OCI-LY7 (cell line): ENCODE measurements around the gene DGCR2.
"Not testable (repeated sequence)": the region's sequence is repeated elsewhere in the genome, so short reads cannot be mapped to it uniquely, and the experiment has no call there.

Experiments used
- EZH2phosphoT487 ChIP-seq: fragments of 200-600 bp; sonication (generic); IDR thresholded peaks from 2 replicates; pipeline ENCODE4 v1.6.1; 2018; ENCODE audit warnings: low read depth, borderline replicate concordance, mild to moderate bottlenecking, mixed run types, antibody characterized with exemption, low read length, moderate library complexity, mixed read lengths
- TF ChIP-seq, protein P1 (sequence below): fragments of 200-600 bp; sonication (generic); conservative IDR thresholded peaks from 2 replicates; pipeline ENCODE4 v1.5.1; 2014; ENCODE audit warnings: mild to moderate bottlenecking, antibody characterized with exemption, low read length, moderate library complexity, mixed read lengths

DNA sequence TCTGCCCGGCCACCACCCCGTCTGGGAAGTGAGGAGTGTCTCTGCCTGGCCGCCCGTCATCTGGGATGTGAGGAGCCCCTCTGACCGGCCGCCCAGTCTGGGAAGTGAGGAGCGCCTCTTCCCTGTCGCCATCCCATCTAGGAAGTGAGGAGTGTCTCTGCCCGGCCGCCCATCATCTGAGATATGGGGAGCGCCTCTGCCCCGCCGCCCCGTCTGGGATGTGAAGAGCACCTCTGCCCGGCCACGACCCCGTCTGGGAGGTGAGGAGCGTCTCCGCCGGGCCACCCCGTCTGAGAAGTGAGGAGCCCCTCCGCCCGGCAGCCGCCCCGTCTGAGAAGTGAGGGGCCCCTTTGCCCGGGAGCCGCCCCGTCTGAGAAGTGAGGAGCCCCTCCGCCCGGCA is 38.1 kb downstream of the DGCR2 start:
- TF ChIP-seq, protein P1, sequence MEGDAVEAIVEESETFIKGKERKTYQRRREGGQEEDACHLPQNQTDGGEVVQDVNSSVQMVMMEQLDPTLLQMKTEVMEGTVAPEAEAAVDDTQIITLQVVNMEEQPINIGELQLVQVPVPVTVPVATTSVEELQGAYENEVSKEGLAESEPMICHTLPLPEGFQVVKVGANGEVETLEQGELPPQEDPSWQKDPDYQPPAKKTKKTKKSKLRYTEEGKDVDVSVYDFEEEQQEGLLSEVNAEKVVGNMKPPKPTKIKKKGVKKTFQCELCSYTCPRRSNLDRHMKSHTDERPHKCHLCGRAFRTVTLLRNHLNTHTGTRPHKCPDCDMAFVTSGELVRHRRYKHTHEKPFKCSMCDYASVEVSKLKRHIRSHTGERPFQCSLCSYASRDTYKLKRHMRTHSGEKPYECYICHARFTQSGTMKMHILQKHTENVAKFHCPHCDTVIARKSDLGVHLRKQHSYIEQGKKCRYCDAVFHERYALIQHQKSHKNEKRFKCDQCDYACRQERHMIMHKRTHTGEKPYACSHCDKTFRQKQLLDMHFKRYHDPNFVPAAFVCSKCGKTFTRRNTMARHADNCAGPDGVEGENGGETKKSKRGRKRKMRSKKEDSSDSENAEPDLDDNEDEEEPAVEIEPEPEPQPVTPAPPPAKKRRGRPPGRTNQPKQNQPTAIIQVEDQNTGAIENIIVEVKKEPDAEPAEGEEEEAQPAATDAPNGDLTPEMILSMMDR: not testable (repeated sequence)
- TF ChIP-seq EZH2phosphoT487: not testable (repeated sequence)
